H54 (cell line): ENCODE data around the gene PCP2.
A peak's percentile ranks its signal among the peaks of the same experiment; 100 is the strongest.

Experiments
- DNase-seq: peaks from one replicate; pipeline ENCODE4 v3.0.0; 2011; ENCODE audit warnings: low spot score, mixed read lengths; ENCODE audit not compliant: insufficient read length
- FAIRE-seq: peaks from 3 replicates; lab custom pipeline; 2011; peaks lifted over from hg19 to GRCh38; lab: Jason Lieb, UNC
- POLR2A ChIP-seq: IDR thresholded peaks from 2 replicates; pipeline ENCODE4 v1.6.1; 2011; ENCODE audit warnings: low read depth, mild to moderate bottlenecking, low read length

The PCP2 gene

DNA sequence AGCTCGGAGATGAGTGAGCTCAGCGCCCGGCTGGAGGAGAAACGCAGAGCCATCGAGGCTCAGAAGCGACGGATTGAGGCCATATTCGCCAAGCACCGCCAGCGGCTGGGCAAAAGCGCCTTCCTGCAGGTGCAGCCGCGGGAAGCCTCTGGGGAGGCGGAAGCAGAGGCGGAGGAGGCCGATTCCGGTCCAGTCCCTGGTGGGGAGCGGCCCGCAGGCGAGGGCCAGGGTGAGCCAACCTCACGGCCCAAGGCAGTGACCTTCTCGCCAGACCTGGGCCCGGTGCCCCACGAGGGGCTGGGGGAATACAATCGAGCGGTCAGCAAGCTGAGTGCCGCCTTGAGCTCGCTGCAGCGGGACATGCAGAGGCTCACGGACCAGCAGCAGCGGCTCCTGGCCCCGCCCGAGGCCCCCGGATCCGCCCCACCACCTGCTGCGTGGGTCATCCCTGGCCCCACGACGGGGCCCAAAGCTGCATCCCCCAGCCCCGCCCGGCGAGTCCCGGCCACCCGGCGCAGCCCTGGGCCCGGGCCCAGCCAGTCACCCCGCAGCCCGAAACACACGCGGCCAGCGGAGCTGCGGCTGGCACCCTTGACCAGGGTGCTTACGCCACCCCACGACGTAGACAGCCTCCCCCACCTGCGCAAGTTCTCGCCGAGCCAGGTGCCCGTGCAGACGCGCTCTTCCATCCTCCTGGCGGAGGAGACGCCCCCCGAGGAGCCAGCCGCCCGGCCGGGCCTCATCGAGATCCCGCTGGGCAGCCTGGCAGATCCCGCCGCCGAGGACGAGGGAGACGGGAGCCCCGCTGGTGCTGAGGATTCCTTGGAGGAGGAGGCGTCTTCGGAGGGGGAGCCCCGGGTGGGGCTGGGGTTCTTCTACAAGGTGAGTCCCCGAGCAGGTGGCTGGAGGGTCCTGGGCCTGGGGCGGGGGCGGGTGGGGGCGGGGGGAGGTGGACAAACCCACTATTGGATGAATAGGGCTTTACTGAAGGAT is 20.9 kb downstream of the PCP2 start:
- TF ChIP-seq POLR2A: no peak
- no peak for FAIRE-seq
- no peak for DNase-seq

GRCh38 chr19:7611541-7612279 is 21.8 kb downstream of the PCP2 start:
- no peak for DNase-seq
- FAIRE-seq: no peak
- no peak for TF ChIP-seq POLR2A

DNA sequence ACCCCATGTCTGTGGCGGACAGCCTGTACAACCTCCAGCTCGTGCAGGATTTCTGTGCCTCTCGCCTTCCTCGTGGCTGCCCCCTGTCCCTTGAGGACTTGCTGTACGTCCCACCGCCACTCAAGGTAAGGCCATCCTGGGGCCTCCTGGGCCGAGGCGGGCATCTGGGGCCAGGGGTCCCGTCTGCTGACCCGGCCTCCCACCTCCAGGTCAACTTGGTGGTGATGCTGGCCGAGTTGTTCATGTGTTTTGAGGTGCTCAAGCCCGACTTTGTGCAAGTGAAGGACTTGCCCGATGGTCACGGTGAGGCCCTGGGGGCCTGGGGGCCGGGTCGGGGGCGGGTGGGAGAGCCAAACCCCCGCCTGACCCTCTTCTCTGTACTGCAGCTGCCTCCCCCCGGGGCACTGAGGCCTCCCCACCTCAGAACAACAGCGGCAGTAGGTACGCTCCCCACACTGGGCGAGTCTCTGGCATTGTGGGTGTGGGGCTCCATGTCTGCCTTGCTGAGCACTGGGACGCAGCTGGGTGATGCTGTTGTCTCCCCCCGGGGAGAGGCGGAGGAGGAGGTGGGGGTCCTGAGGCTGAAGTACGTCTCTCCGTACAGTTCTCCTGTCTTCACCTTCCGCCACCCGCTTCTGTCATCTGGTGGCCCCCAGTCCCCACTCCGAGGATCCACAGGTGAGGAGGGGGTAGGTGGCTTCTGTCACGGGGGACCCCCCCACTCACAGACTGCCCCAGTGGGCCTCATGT is 22.9 kb downstream of the PCP2 start:
- no peak for TF ChIP-seq POLR2A
- FAIRE-seq: no peak

GRCh38 chr19:7607874-7608560 is 25.5 kb downstream of the PCP2 start:
- no peak for TF ChIP-seq POLR2A
- DNase-seq: no peak
- FAIRE-seq: no peak

More for the DNA sequence above, 22.9 kb downstream of the PCP2 start:
- DNase-seq: no peak

DNA sequence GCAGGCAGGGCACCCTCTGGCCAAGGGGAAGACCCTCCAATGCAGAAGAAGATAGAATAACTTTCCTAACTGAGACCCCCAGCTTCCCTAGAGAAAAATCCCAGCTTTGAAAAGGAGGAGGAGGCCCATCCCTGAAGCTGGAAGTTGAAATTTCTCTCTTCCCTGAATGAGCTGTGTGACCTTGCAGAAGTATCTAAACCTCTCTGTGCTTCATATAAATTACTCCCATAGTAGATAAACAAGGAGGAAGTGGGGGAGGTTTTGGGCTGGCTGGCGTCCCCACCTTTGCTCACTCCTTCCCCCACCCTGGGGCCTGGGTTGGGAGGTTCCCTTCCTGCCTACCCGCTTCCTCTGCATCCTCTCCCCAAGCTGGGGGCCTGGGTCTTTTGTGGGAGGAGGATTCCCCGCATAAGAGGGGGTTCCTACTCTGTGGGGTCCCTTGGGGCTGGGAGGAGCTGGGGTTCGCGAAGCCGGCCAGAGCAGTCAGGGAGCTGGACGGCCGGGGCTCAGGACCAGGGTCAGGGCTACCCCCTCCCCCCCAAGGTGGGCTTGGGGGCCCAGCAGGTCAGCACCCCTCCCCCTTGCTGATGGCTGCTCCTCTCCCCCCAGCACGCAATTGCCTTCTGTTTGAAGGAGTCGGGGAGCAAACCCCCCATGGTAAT is 26.2 kb downstream of the PCP2 start:
- FAIRE-seq (no peak), DNase-seq (no peak)
- no peak for TF ChIP-seq POLR2A

DNA sequence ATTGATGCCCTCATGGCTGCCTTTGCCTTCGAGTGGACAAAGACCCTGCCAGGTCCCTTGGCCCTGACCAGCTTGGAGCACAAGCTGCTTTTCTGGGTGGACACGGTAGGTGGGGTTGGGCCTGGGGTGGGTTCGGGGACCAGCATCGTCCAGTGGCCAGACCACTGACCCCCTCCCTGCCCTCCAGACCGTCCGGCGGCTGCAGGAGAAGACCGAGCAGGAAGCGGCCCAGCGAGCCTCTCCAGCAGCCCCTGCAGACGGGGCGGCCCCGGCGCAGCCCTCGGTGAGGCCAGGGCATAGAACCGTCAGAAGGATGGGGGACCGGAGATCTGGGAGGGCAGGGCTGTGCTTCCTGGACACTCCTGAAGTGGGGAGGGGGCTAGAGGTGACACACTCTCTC is 27.2 kb downstream of the PCP2 start:
- no peak for DNase-seq
- no peak for TF ChIP-seq POLR2A
- FAIRE-seq: no peak

DNA sequence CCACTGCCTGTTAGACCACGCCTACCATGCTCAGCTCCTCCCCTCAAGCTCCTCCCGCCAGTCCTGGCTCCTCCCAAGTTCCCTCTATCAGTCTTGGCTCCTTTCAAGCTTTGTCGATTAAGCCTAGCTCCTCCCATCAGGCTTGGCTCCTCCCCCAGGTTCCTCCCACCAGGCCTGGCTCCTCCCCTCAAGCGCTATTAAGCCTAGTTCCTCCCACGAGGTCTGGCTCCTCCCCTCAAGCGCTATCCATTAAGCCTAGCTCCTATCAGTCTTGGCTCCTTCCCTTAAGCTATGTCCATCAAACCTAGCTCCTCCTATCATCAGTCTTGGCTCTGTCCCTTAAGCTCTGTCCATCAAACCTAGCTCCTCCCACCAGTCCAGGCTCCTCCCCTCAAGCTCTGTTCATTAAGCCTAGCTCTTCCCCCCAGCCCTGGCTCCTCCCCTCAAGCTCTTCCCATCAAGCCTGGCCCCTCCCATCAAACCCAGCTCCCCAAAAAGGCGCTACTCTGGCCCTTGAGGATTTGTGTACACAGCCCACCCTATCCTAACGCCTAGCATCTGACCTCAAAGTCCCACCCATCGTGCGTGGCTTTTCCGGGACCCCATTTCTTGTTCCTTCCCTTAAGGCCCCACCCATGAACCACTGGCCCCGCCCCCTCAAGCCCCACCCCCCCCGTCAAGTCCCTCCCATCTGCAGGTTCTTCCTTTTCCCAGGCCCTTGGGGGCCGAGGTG is 27.9 kb downstream of the PCP2 start:
- peak; percentile 90 for DNase-seq
- TF ChIP-seq POLR2A: no peak
- peak; percentile 81 for FAIRE-seq

- FAIRE-seq (no peak), DNase-seq (no peak)
- no peak for TF ChIP-seq POLR2A
Observed at GRCh38 chr19:7603919-7604318, 29.6 kb downstream of the PCP2 start.

DNA sequence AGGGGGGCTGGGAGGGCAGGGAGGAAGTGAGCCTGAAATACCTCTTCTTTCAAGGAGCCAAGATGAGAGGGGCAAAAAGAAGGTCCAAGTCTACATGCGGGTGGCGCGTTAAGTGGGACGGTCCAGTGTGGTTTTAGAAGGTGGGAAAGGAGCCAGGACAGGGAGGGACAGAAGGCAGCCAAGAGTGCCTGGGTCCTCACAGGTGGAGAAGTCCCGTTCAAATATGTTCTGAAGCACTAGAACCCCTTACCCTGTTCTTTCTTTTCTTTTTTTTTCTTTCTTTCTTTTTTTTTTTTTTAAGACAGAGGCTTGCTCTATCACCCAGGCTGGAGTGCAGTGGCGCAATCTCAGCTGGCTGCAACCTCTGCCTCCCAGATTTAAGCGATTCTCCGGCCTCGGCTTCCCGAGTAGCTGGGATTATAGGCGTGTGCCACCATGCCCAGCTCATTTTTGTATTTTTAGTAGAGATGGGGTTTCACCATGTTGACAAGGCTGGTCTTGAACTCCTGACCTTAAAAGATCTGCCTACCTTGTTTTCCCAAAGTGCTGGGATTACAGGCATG is 30.5 kb downstream of the PCP2 start:
- DNase-seq (no peak), FAIRE-seq (no peak)
- TF ChIP-seq POLR2A: no peak

DNA sequence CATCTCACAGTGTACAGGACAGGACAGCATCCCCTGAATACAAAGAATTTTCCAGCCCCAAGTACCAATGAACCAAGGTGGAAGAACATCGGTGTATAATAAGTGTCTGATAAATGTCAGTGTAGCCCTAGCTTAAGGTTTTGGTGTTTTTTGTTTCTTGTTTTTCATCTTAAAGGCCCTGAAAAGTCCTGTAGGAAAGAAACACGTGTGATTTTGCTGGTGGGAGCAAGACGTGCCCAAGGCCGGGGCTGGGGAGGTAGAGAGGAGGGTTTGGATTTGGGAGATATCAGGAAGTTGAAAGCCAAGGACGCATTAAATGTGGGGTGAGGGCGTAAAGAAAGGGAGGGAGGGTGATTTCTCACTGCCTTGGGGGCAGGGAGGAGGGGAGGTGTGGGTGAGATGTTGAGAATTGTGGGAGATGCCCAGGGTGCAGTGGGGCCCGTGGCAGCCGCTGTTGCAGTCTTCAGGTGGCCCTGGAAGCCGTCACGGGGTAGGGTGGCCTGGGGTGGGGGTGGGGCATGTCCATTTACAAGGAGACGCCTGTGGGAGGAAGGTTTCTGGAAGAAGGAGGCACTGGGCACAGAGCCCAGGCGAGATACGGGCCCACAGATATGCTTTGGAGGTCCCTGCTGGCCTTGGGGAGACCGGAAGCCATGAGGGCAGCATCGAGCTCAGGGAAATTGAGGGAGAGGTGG is 31.1 kb downstream of the PCP2 start:
- DNase-seq (no peak), FAIRE-seq (no peak)
- no peak for TF ChIP-seq POLR2A

- no peak for FAIRE-seq
- no peak for DNase-seq
- TF ChIP-seq POLR2A: no peak
Observed at GRCh38 chr19:7600721-7601120, 32.8 kb downstream of the PCP2 start.
